HG03378 (cell line): Measurements from ENCODE around the gene NR2F1.

ENCODE experiments used
- ATAC-seq: cut with Tn5 transposase; IDR thresholded peaks from one replicate; pipeline ENCODE4 v1.9.1; 2021; ENCODE audit warnings: mild to moderate bottlenecking, moderate library complexity; ENCODE audit not compliant: unreplicated experiment

Gene NR2F1

DNA sequence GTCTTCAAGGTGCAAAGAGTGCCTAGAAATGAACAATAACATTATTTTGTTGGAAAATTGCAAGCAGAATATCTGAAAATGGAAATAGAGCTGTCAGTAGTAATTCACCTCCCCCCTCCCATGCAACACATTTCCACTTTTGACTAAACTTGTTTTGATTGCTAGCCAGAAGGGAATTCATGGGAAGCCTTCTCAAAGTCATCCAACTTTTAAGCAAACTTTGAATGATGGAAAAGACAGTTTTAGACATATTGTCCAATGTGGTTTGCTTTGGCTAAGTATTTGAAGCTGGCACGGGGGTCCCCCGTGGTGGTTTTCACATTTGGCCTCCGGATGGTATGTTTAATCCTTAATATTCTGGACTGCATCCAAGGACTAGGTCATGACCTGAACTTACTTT lies 7.5 kb downstream of the NR2F1 start:
- ATAC-seq = no peak

GRCh38 chr5:93591323-93591945 lies 8.4 kb downstream of the NR2F1 start:
- ATAC-seq = no peak

- ATAC-seq = no peak
Measured at GRCh38 chr5:93592883-93593282, 9.9 kb downstream of the NR2F1 start.

DNA sequence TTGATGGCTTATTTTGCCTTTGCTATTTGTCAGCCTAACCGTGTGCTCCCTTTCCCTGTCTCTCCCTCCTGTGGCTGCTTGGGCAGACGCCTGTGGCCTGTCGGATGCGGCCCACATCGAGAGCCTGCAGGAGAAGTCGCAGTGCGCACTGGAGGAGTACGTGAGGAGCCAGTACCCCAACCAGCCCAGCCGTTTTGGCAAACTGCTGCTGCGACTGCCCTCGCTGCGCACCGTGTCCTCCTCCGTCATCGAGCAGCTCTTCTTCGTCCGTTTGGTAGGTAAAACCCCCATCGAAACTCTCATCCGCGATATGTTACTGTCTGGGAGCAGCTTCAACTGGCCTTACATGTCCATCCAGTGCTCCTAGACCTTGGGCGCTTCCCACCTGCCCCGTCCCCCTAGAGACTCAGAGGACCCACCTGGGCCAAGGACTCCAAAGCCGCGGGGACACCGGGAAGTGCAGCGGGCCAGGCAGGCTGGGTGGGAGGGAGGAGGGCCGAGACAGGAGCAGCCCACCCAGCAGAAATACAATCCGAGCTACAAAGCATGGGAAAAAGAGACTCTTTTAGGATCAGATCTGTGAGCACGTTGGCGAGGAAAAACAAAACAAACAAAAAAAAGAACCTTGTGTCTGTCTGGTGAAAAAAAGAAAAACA lies 10.6 kb downstream of the NR2F1 start:
- no peak for ATAC-seq

DNA sequence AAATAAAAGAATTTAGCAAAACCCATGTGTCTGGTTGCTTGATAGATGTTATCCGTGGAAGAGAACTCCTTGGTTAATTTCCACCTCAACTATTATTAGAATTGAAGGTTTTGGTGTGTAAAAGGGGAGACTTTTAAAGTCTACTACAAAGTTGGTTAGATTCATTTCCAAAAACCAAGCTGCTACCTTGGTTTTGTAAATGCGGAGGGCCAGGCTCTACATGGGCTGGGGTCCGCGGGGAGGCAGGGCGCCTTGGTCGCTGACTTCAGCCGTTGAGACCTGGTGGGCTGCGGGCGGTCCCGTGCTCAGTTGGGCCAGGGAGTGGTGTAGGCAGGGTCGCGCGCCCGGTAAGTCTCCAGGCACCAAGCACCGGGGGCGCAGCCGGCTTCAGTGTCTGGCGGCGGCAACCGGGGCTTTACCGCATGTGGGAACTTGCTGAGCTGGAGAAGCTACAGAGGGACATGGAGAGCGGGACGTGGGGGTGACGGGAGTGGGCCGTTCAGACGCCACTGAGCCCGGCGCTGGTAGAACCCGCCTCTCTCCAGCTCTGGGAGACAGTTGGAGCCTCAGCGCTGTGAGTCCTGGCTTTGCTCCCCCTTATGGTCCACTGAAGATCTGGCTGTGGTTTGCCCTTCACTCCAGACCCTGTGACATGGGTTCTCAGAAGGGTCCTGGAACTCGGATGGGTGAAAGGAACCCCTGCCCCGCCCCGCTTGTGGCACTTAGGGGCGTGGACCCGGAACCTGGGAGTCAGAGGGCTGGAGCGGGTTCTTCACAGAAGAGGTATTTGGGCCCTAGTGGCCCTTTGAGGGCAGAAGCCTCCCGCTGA lies 11.8 kb downstream of the NR2F1 start:
- ATAC-seq = no peak

DNA sequence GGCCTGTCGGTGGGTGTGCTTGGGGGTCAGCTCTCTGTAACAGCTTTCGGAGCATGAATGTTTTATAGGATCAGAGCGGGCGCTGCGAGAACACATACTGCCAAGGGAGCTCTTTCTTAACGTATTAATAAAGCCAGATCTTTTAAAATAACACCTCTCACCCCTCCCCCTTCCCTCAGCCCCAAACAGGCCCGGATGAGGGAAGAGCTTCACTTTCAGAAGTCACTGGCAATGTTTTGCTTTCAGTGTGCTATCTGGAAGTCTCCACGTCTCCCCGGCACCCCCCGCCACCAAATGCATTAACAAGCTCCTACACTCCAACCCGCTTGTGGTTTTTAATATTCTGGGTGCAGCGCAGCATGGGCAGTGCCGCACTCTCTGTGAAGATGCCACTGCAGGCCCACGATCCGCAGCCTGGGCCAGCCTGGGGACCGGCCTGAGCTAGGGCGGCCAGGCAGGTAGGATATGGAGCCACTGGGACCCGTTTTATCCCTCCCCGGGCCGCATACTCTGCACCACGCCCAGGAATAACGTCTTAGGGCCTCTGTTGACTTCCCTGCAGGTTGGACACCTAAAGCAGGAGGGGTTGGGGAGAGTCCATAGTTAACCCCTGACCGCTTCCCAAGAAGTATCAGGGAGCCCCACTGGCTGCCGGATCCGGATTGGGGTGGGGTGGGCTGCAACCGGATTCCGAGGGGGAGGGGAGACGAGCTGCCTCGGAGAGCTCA lies 12.6 kb downstream of the NR2F1 start:
- ATAC-seq = no peak

- no peak for ATAC-seq
Measured at GRCh38 chr5:93596310-93596675, 13.3 kb downstream of the NR2F1 start.

DNA sequence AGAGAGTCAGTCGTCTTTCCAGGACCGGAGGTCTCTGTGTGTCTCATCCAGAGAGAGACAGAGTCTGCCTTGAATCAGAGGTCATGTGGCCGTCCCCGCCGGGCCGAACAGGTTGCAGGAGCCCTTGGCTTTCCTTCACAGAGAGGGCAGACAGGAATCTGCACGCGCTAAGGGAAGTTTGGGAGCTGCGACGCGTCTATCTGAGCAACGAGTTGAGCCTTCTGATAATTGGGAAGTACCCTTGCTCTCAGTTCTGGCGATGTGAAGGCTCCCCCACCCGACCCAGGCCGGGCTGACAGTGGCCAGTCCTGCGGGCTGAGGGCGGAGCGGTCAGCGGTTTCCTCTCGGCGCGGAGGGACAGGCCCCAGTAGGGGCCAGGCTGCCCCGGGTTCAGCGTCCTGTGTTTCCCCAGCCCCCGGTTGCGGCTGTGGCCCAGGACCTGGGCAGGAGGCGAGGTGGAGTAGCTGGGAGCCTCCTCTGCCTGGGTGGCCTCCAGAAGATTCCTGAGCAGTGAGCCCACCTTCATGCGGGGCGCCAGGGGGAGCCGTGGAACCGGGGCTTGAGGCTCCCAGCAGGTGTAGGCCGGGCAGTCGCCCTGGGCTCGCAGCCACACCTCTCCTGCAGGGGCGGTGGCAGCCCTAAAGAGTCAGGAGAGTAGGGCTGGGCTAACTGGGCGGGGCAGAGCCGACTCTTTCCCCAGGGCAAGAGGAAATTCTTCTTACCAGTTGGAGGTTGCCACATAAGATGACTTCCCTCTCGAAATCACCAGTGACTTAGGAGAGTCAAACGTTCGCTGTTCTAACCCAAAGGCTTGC lies 13.9 kb downstream of the NR2F1 start:
- ATAC-seq = no peak

DNA sequence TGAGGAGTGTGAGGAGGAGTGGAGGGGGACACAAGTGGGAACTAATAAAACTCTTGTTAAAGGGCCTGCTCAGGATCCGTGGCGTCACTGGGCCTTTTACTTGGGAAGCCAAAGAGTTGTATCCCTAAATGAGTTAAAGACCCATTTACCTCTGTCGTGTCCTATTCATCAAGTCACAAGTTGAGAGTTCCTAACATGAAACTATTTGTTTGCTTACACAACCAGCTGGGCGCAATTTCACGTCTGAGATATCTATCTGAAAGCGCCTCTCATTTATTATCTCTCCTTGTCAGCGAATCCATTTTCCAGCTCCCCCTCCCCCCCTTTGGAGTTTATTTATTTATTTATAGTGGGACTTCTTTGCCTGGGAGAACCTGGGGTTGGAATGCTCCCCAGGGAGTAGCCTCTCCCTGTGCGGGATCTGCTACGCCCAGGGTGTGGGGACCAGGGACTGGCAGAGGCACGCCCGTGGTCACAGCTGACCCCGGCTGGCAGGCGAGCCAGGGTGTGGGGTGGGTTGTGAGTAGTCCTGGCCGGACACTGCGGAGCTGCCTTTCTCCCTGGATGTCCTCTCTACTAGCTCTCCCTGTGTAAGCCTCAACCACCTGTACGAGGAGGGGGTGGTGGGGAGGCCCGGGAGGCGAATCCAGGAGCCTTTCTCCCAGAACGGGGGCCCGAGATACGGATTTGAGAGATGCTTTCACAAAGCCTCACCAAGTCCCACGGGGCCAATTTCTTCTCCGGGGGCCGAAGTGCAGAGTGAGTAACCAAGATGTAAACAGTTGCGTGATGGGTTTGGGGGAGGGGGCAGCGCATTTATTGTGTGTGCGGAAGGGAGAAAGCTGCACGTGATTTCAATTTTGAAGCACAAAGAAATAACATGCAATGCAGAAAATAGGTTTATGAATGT lies 15.3 kb downstream of the NR2F1 start:
- ATAC-seq = no peak

GRCh38 chr5:93599001-93599379 lies 16.0 kb downstream of the NR2F1 start:
- no peak for ATAC-seq

GRCh38 chr5:93599399-93600120 lies 16.5 kb downstream of the NR2F1 start:
- no peak for ATAC-seq

DNA sequence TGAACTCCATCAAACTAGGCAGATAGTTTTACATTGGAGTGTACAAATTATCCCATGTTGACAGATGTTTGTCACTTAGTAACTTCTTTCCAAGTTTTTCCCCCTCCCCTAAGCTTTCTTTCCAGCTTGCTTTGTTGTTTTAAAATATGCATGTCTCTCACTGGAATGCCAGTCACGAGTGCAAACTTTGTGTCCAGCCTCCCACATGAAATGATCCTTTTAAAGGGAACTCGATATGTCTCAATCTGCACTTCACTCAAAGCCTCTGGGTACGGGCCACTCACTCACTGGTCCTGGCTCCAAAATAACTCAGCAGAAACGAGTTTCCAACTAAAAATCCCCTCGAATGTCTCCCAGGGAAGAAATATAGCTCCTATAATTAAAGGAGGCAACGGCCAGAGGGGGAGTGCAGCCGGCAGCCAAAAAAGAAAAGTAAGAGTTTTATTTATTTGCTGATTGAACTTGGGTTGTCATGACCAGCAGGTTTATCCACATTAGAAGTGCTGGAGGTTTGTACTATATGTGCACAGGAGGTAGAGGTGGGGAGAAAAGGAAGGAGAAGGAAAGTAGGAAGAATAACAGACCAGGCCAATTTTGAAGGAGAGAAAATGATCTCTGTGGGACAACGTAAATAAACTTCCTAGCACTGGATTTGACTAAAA lies 17.5 kb downstream of the NR2F1 start:
- no peak for ATAC-seq

- no peak for ATAC-seq
Measured at GRCh38 chr5:93601071-93601801, 18.2 kb downstream of the NR2F1 start.

GRCh38 chr5:93601802-93602155 lies 18.8 kb downstream of the NR2F1 start:
- no peak for ATAC-seq

- no peak for ATAC-seq
Measured at GRCh38 chr5:93602241-93603077, 19.4 kb downstream of the NR2F1 start.

GRCh38 chr5:93603078-93603792 lies 20.2 kb downstream of the NR2F1 start:
- ATAC-seq = no peak
